ENCODE measurements around the gene TBC1D8.
A peak's percentile ranks its signal among the peaks of the same experiment; 100 is the strongest.
"Not testable (repeated sequence)": the region's sequence is repeated elsewhere in the genome, so short reads cannot be mapped to it uniquely, and the experiment has no call there.

Gene TBC1D8

GRCh38 chr2:101151146-101151858 is at the start of gene TBC1D8:
Gene TBC1D8, minus strand, starts transcription at chr2:101151382. Its CDS starts 129 bp downstream, at chr2:101151253.
- peak; percentile 91 for DNase-seq

GRCh38 chr2:101200676-101201075 is 49.5 kb upstream of the TBC1D8 start:
- DNase-seq, result no peak

GRCh38 chr2:101199251-101199791 is 48.1 kb upstream of the TBC1D8 start:
- no peak for DNase-seq

GRCh38 chr2:101197814-101198213 is 46.6 kb upstream of the TBC1D8 start:
- no peak for DNase-seq

- DNase-seq, result no peak
Observed at GRCh38 chr2:101197215-101197745, 46.1 kb upstream of the TBC1D8 start.

- no peak for DNase-seq
Observed at GRCh38 chr2:101195871-101196661, 44.9 kb upstream of the TBC1D8 start.

GRCh38 chr2:101193033-101193626 is 41.9 kb upstream of the TBC1D8 start:
- DNase-seq, result no peak

GRCh38 chr2:101190747-101191516 is 39.8 kb upstream of the TBC1D8 start:
- peak; percentile 89 for DNase-seq

GRCh38 chr2:101188683-101189405 is 37.7 kb upstream of the TBC1D8 start:
- no peak for DNase-seq

GRCh38 chr2:101187131-101187530 is 35.9 kb upstream of the TBC1D8 start:
- no peak for DNase-seq

- no peak for DNase-seq
Observed at GRCh38 chr2:101185656-101186055, 34.5 kb upstream of the TBC1D8 start.

- DNase-seq, result peak; percentile 30
Observed at GRCh38 chr2:101185085-101185484, 33.9 kb upstream of the TBC1D8 start.

- DNase-seq, result no peak
Observed at GRCh38 chr2:101179982-101180381, 28.8 kb upstream of the TBC1D8 start.

GRCh38 chr2:101176803-101177202 is 25.6 kb upstream of the TBC1D8 start:
- no peak for DNase-seq

GRCh38 chr2:101175991-101176390 is 24.8 kb upstream of the TBC1D8 start:
- DNase-seq, result no peak

GRCh38 chr2:101173707-101174295 is 22.6 kb upstream of the TBC1D8 start:
- no peak for DNase-seq

- DNase-seq, result not testable (repeated sequence)
Observed at GRCh38 chr2:101169822-101170221, 18.6 kb upstream of the TBC1D8 start.

GRCh38 chr2:101168706-101169105 is 17.5 kb upstream of the TBC1D8 start:
- no peak for DNase-seq

GRCh38 chr2:101167532-101167931 is 16.4 kb upstream of the TBC1D8 start:
- DNase-seq, result not testable (repeated sequence)

- no peak for DNase-seq
Observed at GRCh38 chr2:101164021-101164420, 12.8 kb upstream of the TBC1D8 start.
